Suprapubic skin (tissue), 4 donors: Measurements from ENCODE around the gene CAPS.

Experiments used
- EP300 ChIP-seq: sonication (generic); formaldehyde crosslinking; IDR thresholded peaks from one replicate; pipeline ENCODE4 v1.6.1; 2017; ENCODE audit warnings: antibody characterized with exemption
- POLR2A ChIP-seq, 2 donors: fragments of 450-650 bp; IDR thresholded peaks; one replicate each; pipeline ENCODE4 v1.6.1; 2017; ENCODE audit warnings: antibody characterized with exemption in 2 of 2, mild to moderate bottlenecking in 2 of 2, moderate library complexity in 2 of 2
- POLR2AphosphoS5 ChIP-seq, 3 donors: sonication (generic); formaldehyde crosslinking; IDR thresholded peaks; one replicate each; pipeline ENCODE4 v1.6.1; 2017; ENCODE audit warnings: antibody characterized with exemption in 3 of 3
- TF ChIP-seq, protein P1 (sequence below), 2 donors: fragments of 200-600 bp in 1 of 2; fragments of 450-650 bp in 1 of 2; sonication (generic) in 1 of 2; IDR thresholded peaks; one replicate each; pipeline ENCODE4 v1.5.1; 2016 to 2019; ENCODE audit warnings: antibody characterized with exemption in 2 of 2, mild to moderate bottlenecking in 1 of 2, moderate library complexity in 1 of 2

- TF ChIP-seq, protein P1, sequence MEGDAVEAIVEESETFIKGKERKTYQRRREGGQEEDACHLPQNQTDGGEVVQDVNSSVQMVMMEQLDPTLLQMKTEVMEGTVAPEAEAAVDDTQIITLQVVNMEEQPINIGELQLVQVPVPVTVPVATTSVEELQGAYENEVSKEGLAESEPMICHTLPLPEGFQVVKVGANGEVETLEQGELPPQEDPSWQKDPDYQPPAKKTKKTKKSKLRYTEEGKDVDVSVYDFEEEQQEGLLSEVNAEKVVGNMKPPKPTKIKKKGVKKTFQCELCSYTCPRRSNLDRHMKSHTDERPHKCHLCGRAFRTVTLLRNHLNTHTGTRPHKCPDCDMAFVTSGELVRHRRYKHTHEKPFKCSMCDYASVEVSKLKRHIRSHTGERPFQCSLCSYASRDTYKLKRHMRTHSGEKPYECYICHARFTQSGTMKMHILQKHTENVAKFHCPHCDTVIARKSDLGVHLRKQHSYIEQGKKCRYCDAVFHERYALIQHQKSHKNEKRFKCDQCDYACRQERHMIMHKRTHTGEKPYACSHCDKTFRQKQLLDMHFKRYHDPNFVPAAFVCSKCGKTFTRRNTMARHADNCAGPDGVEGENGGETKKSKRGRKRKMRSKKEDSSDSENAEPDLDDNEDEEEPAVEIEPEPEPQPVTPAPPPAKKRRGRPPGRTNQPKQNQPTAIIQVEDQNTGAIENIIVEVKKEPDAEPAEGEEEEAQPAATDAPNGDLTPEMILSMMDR (IDR thresholded peaks at IDR 0.05): no peak
- TF ChIP-seq POLR2A (IDR thresholded peaks at IDR 0.05): no peak
- no peak for TF ChIP-seq EP300
- no peak for TF ChIP-seq POLR2AphosphoS5 (IDR thresholded peaks at IDR 0.05)
Measured at GRCh38 chr19:5955636-5955935, 41.5 kb downstream of the CAPS start.
